DMS153 treated with DMSO at 0.1 percent for 48 hours (cell line): ENCODE measurements around the gene NBAS.
A peak's percentile ranks its signal among the peaks of the same experiment; 100 is the strongest.

Experiments
- DNase-seq: peaks from one replicate; lab custom pipeline; 2025; ENCODE audit not compliant: unreplicated experiment; lab: John Stamatoyannopoulos, UW

The NBAS gene

GRCh38 chr2:15591692-15592463 is 30.7 kb upstream of the NBAS start, which contains the start of gene DDX1:
Gene DDX1, plus strand, starts transcription at chr2:15591868. Its CDS starts 66 bp downstream, at chr2:15591934.
- peak; percentile 38 for DNase-seq

- DNase-seq, result no peak
Measured at GRCh38 chr2:15591373-15591691, 30.2 kb upstream of the NBAS start.

- peak; percentile 5 for DNase-seq
Measured at GRCh38 chr2:15588329-15588919, 27.3 kb upstream of the NBAS start.

- DNase-seq, result no peak
Measured at GRCh38 chr2:15584767-15585469, 23.8 kb upstream of the NBAS start.

- no peak for DNase-seq
Measured at GRCh38 chr2:15584316-15584715, 23.2 kb upstream of the NBAS start.

GRCh38 chr2:15583826-15584225 is 22.7 kb upstream of the NBAS start:
- no peak for DNase-seq

- DNase-seq, result no peak
Measured at GRCh38 chr2:15582710-15583357, 21.7 kb upstream of the NBAS start.

GRCh38 chr2:15580451-15580850 is 19.3 kb upstream of the NBAS start:
- DNase-seq, result no peak

- DNase-seq, result no peak
Measured at GRCh38 chr2:15579641-15580040, 18.5 kb upstream of the NBAS start.

GRCh38 chr2:15577071-15577735 is 16.1 kb upstream of the NBAS start:
- DNase-seq, result peak; percentile 60

- no peak for DNase-seq
Measured at GRCh38 chr2:15571729-15572128, 10.6 kb upstream of the NBAS start.

- DNase-seq, result no peak
Measured at GRCh38 chr2:15570104-15570503, 9.0 kb upstream of the NBAS start.

GRCh38 chr2:15568874-15569273 is 7.7 kb upstream of the NBAS start:
- DNase-seq, result no peak

GRCh38 chr2:15566912-15567311 is 5.8 kb upstream of the NBAS start:
- DNase-seq, result no peak

- no peak for DNase-seq
Measured at GRCh38 chr2:15565994-15566671, 5.0 kb upstream of the NBAS start.

GRCh38 chr2:15565392-15565791 is 4.3 kb upstream of the NBAS start:
- DNase-seq, result no peak

GRCh38 chr2:15563227-15564100 is 2.3 kb upstream of the NBAS start:
- no peak for DNase-seq

GRCh38 chr2:15562354-15563031 is 1.4 kb upstream of the NBAS start:
- no peak for DNase-seq
